Coronary artery (tissue), 2 donors: ENCODE measurements around the gene PADI4.

Experiments
- DNase-seq: peaks from one replicate; pipeline ENCODE4 v3.0.0-alpha.2; 2017; ENCODE audit warnings: low spot score
- H3K27ac ChIP-seq, 2 donors: fragments of 200-600 bp; sonication (generic); one replicate each; pipeline ENCODE4 v1.5.1; 2016 to 2019
- H3K4me3 ChIP-seq: fragments of 200-600 bp; sonication (generic); 2 replicates; pipeline ENCODE4 v1.5.1; 2016; ENCODE audit warnings: mild to moderate bottlenecking, moderate library complexity
- CTCF ChIP-seq: fragments of 200-600 bp; sonication (generic); IDR thresholded peaks from one replicate; pipeline ENCODE4 v1.5.1; 2019; ENCODE audit warnings: antibody characterized with exemption

Gene PADI4

DNA sequence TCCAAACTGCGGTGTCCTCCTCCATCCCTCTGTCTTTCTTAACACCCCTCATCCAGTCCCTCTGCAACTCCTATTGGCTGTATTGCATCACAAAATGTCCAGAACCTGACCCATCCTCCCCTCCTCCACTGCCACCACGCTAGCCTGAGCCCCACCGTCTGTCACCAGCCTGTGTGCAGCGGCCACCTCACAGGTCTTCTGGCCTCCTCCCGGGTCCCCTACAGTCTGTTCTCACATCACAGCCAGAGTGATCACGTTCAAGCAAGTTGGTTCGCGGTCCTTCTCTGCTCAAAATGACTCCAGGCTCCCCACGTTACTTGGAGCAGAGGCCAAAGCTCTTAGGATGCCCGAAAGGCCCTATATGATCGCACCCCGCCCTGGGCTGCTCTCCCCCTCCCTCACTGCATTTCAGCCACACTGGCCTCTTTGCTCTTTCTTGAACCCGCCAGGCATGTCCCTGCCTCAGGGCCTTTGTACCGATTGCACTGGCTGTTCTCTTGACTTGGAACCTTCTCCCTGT lies 2.4 kb upstream of the PADI4 start:
- no peak for TF ChIP-seq CTCF
- no peak for DNase-seq
- no peak overlapping the region for H3K4me3 ChIP-seq
- no peak overlapping the region for H3K27ac ChIP-seq

- no peak overlapping the region for H3K27ac ChIP-seq
- no peak for DNase-seq
- no peak for TF ChIP-seq CTCF
Observed at GRCh38 chr1:17306407-17306806, 1.6 kb upstream of the PADI4 start.

GRCh38 chr1:17306921-17307320 lies 1.1 kb upstream of the PADI4 start:
- Histone ChIP-seq H3K4me3 (no peak overlapping the region), H3K27ac (no peak overlapping the region)
- TF ChIP-seq CTCF: no peak
- DNase-seq: no peak

More at GRCh38 chr1:17306407-17306806, 1.6 kb upstream of the PADI4 start:
- H3K4me3 ChIP-seq: no peak overlapping the region

DNA sequence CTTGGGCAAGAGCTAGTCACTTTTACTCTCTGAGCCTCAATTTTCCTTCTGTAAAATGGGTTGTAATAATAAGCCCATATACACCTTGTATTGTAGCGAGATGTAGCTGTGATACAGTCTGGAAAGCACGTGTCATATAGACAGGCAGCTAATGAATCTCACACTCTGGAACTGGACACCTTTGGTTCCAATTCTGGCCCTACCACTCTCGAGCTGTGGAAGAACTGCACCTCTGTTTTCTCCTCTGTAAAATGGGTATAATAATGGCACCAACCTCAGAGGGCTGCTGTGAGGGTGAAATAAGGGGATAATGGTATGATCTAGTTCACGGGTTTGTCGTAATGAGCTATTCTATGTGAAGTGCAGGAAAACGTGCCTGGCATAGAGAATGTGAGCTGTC lies 668 bp upstream of the PADI4 start:
- TF ChIP-seq CTCF: no peak
- no peak for DNase-seq

GRCh38 chr1:17308593-17308992 lies 596 bp downstream of the PADI4 start:
- Histone ChIP-seq H3K4me3 (no peak overlapping the region), H3K27ac (no peak overlapping the region)
- TF ChIP-seq CTCF: no peak
- DNase-seq: no peak

More for the DNA sequence above, 668 bp upstream of the PADI4 start:
- Histone ChIP-seq H3K27ac (no peak overlapping the region), H3K4me3 (no peak overlapping the region)

DNA sequence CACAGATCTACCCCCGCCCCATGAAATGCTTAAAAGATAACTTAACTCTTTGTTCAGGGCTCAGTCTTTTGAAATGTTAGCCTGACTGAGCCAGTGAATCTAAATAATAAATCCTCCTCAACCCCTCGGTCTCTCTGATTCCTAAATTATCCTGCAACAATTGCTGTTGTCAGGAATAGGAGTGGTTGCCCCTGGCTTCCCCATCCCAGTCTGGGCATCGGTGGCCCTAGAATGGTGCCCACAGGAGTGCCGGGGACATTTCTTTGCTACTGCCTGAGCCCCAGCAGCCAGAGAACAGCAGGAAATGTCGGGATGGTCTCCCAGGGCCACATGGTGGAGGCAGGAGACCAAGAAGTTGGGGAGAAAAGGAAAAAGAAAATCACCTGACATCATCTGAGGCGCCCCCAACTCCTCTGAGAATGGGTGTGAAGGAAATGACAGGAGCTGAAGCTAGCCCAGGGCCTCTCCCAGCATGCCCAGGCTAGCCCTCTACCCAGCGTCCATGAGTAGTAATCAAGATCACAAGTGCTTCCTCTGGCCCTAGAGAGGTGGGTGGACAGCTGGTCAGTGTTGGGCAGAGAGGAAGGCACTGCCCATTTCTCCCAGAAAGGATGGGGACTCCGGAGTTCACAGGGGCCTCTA lies 1.6 kb downstream of the PADI4 start:
- TF ChIP-seq CTCF: no peak
- H3K4me3 ChIP-seq: no peak overlapping the region
- H3K27ac ChIP-seq: no peak overlapping the region
- no peak for DNase-seq

DNA sequence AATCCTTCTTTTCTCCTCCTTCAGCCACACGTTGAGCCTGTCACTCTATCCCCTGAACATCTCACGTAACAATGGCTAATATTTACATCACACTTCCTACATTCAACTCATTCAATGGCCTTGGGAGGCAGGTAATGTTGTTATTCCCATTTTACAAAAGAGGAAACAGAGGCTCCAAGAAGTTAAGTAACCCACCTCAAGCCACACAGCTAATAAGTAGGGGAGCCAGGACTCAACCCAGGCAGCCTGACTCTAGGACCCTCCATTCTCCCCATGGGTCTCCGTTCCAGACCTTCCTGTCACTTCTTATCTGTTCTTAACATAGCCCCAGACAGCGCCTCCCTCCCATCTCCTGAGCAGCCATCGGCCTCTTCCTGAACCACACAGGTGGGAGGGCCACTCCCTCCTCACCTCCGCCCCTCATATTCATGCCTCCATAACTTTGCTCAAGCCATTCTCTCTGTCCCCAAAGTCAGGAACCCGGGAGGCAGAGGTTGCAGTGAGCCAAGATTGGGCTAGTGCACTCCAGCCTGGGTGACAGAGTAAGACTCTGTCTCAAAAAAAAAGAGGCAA lies 2.2 kb downstream of the PADI4 start:
- no peak for TF ChIP-seq CTCF
- no peak overlapping the region for H3K4me3 ChIP-seq
- H3K27ac ChIP-seq: no peak overlapping the region
- no peak for DNase-seq
